Limb (tissue), 2 donors: ENCODE measurements around the gene SMAD9.
"Not testable (repeated sequence)": the region's sequence is repeated elsewhere in the genome, so short reads cannot be mapped to it uniquely, and the experiment has no call there.

ENCODE experiments used
- DNase-seq, 2 donors: peaks; one replicate each; pipeline ENCODE4 v3.0.0-alpha.2; 2016; ENCODE audit errors: extremely low spot score in 2 of 2

The SMAD9 gene

DNA sequence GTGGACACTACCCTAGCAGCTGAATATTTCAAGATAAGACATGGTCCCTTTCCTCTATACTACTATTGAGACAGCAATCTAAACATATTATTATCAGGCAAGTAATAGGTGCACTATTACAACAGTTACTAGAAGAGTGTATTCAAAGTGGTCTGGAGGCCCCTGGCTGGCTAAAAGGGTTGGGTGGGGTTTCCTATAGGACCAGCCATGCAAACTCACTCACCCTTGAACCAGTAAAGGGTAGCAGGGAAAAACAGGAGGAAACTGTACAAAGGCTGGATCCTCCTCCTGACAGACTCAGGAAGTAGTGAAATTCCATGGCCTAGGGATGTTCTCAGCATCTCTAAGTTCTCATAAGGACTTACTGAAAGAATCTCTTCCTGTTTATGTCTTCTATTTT lies 7.7 kb downstream of the SMAD9 start:
- DNase-seq, result no peak

DNA sequence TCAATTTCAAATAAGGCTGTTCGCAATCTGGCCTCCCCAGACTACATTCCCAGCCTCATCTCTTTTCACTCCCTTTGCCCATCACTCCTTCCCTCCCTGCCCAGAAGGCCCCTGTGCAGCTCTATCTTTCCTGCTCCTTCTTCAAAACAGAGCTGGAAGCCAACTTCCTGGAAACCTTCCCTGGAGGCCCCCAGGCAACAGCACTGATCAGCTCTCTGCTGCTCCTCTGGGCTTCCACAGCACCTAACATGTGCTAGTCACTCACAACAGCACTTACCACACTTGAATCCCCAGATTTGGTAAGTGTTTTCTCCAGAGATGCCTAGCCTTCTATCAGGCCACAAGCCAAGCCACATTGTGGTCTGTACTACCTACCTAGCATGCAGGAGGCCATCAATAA lies 9.5 kb downstream of the SMAD9 start:
- no peak for DNase-seq

- DNase-seq, result no peak
Observed at GRCh38 chr13:36907821-36908220, 12.2 kb downstream of the SMAD9 start.

- DNase-seq, result no peak
Observed at GRCh38 chr13:36907266-36907665, 12.8 kb downstream of the SMAD9 start.

GRCh38 chr13:36905944-36906343 lies 14.1 kb downstream of the SMAD9 start:
- DNase-seq, result no peak

- DNase-seq, result no peak
Observed at GRCh38 chr13:36903925-36904595, 16.0 kb downstream of the SMAD9 start.

GRCh38 chr13:36897054-36897616 lies 22.9 kb downstream of the SMAD9 start:
- no peak for DNase-seq

GRCh38 chr13:36891752-36892151 lies 28.3 kb downstream of the SMAD9 start:
- no peak for DNase-seq

DNA sequence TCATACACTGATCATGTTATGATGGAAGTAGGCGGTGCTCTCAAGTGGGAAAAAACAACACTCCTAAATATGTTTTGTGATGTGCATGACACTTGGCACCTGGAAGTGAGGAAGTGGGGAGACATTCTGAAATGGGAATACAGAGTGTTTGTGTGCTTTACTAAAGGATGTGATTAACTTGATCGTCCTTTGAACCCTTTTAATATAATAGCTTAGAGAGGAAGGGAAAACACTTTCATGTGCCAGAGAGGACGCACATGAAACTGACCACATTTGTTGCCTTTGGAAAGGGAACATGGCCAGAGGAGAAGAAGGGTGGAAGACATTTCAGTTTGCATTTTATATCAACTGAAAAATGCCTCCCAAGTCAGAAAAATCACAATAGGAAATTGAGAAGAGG lies 31.4 kb downstream of the SMAD9 start:
- DNase-seq, result no peak

- no peak for DNase-seq
Observed at GRCh38 chr13:36887758-36888521, 32.1 kb downstream of the SMAD9 start.

- DNase-seq, result no peak
Observed at GRCh38 chr13:36885901-36886300, 34.1 kb downstream of the SMAD9 start.

- DNase-seq, result no peak
Observed at GRCh38 chr13:36884235-36884634, 35.8 kb downstream of the SMAD9 start.

GRCh38 chr13:36883824-36884223 lies 36.2 kb downstream of the SMAD9 start:
- no peak for DNase-seq

DNA sequence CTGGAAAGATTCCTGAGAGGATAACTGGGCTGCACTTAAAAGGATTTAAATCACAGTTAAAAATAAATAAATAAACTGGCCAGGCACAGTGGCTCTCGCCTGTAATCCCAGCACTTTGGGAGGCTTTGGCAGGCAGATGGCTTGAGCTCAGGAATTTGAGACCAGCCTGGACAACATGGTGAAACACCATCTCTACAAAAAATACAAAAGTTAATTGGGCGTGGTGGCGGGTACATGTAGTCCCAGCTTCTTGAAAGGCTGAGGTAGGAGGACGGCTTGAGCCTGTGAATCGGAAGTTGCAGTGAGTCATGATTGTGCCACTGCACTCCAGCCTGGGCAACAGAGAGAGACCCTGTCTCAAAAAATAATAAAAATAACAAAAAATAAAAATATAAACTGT lies 36.6 kb downstream of the SMAD9 start:
- not testable (repeated sequence) for DNase-seq

GRCh38 chr13:36882829-36883390 lies 37.1 kb downstream of the SMAD9 start:
- no peak for DNase-seq

- no peak for DNase-seq
Observed at GRCh38 chr13:36880961-36881360, 39.1 kb downstream of the SMAD9 start.

DNA sequence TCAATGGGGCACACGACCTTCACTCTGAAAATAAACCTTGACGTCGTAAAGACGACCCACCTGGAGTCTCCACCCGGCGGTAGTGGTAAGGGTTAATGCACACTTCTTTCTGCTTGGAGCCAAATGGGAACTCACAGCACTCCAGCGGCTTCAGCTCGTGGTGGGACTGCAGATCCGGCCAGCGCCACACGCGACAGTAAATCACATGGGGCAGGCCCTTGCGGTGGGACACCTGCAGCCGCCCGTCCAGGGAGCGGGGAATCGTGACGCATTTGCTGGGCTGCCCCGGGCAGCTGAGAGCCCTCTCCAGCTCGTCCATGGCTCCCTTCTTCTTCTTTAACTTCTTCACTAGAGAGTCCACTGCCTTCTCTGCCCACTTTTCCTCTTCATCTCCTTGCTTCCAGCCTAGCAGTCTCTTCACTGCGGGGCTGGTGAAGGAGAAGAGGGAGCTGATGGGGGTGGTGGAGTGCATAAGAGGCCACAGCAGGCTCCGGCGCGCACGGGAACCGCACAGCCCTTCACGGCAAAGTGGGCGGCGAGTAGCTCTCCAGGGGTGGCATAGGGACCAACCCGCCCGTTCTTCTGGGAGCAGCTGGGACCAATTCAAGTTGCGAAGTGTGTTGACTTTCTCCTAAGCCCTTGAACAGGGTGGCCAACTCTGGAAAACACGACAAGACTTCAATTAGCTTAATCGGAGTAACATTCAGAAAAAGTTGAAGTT lies 40.7 kb downstream of the SMAD9 start:
- DNase-seq, result no peak

DNA sequence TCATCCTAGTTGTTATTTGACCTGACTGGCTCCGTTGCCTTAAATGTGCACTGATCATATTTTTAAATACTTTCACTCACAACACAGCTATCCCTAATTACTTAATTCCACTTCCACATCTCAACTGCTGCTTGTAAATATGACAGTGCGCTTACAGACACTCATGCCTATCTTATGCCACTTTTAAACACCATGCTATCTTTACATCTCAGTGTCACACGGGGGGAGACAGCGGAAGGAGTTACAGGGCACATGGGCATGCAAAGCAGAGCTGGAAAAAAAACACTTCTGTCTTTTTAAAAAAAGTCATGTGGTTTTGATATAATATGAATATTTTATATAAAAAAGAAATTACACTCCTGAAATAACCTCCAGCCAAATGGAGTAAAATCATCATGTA lies 44.1 kb downstream of the SMAD9 start:
- DNase-seq, result no peak

DNA sequence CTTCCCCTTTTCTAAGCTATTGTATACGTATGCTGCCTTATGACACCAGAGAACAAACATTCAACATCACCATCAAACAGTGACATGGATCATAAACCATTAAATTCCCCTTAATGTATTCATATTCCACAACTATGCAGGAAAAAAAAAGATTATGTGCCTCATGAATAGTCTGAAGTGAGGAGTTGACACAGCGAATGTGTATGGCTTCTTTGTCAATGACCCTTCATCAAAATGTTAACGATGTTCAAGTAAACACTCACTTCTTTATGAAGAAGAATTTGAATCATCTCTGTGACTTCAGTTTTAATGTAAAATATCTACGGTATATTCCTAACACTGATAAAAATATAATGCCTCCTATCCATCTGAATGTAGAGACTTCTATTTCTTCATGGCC lies 44.6 kb downstream of the SMAD9 start:
- DNase-seq, result no peak

GRCh38 chr13:36872621-36873020 lies 47.4 kb downstream of the SMAD9 start:
- DNase-seq, result no peak

GRCh38 chr13:36870050-36870692 lies 49.9 kb downstream of the SMAD9 start:
- DNase-seq, result no peak
